WTC11 (cell line): ENCODE data around the gene AVPI1. TPM values are rescaled to one million over a fixed set of nuclear protein-coding genes. Genes with fewer than 3 reads are reported as not detected.

Source experiments
- ATAC-seq: fragments of 200-7000 bp; cut with Tn5 transposase; 2 replicates; pipeline ENCODE4 v1.10.0; 2021; ENCODE audit warnings: mild to moderate bottlenecking, moderate library complexity
- Bru-seq: library from RNA; stranded (reverse); fragments of 400-500 nt; gene quantifications from one replicate; lab custom pipeline; 2021; lab: Mats Ljungman, UMichigan
- CTCF ChIA-PET: fragments of 300-600 bp; sonication (Branson Sonifier 250); formaldehyde crosslinking; loops from one replicate; lab custom pipeline; 2021; ENCODE audit warnings: antibody characterized with exemption; lab: Charles Lee
- POLR2A ChIA-PET: fragments of 350-600 bp; sonication (Branson Sonifier 250); formaldehyde crosslinking; loops from one replicate; lab custom pipeline; 2021; ENCODE audit warnings: antibody characterized with exemption; lab: Charles Lee
- DNase-seq: peaks from one replicate; pipeline ENCODE4 v3.0.0; 2021; ENCODE audit warnings: low spot score
- H3K27ac Mint-ChIP-seq: 2 replicates; pipeline ENCODE4 v1.8.0; 2021; ENCODE audit warnings: mixed read lengths
- H3K27me3 Mint-ChIP-seq: 2 replicates; pipeline ENCODE4 v1.8.0; 2021; ENCODE audit warnings: low read depth, mild to moderate bottlenecking, moderate library complexity, mixed read lengths
- H3K36me3 Mint-ChIP-seq: 2 replicates; pipeline ENCODE4 v1.8.0; 2021; ENCODE audit warnings: mixed read lengths
- H3K4me1 Mint-ChIP-seq: 2 replicates; pipeline ENCODE4 v1.8.0; 2022; ENCODE audit warnings: mixed read lengths
- H3K4me3 Mint-ChIP-seq: 2 replicates; pipeline ENCODE4 v1.8.0; 2021; ENCODE audit warnings: mild to moderate bottlenecking, moderate library complexity, mixed read lengths
- H3K9me3 Mint-ChIP-seq: 2 replicates; pipeline ENCODE4 v1.8.0; 2021; ENCODE audit warnings: mixed read lengths
- ARID4B ChIP-seq: sonication (generic); formaldehyde crosslinking; IDR thresholded peaks from 2 replicates; pipeline ENCODE4 v1.8.0; 2023; ENCODE audit warnings: missing genetic modification reagents, mild to moderate bottlenecking, borderline replicate concordance
- CREB1 ChIP-seq: sonication (generic); formaldehyde crosslinking; IDR thresholded peaks from 2 replicates; pipeline ENCODE4 v1.8.0; 2023; ENCODE audit warnings: mild to moderate bottlenecking, missing genetic modification reagents
- CREM ChIP-seq: sonication (generic); formaldehyde crosslinking; IDR thresholded peaks from 2 replicates; pipeline ENCODE4 v1.8.1; 2022; ENCODE audit warnings: mild to moderate bottlenecking, missing genetic modification reagents, moderate library complexity
- ELF4 ChIP-seq: sonication (generic); formaldehyde crosslinking; IDR thresholded peaks from 2 replicates; pipeline ENCODE4 v1.8.1; 2022; ENCODE audit warnings: low read depth, mild to moderate bottlenecking, moderate library complexity, missing genetic modification reagents
- FOXK1 ChIP-seq: sonication (generic); formaldehyde crosslinking; IDR thresholded peaks from 2 replicates; pipeline ENCODE4 v1.8.0; 2022; ENCODE audit warnings: mild to moderate bottlenecking, moderate library complexity, missing genetic modification reagents
- FOXP1 ChIP-seq: sonication (generic); formaldehyde crosslinking; IDR thresholded peaks from 2 replicates; pipeline ENCODE4 v1.8.0; 2022; ENCODE audit warnings: missing genetic modification reagents, mild to moderate bottlenecking, moderate library complexity, borderline replicate concordance
- JAZF1 ChIP-seq: fragments of 250-450 bp; sonication (Bioruptor Pico); IDR thresholded peaks from 2 replicates; pipeline ENCODE4 v1.9.0; 2021; ENCODE audit warnings: moderate library complexity, mild to moderate bottlenecking, inconsistent platforms
- MXD4 ChIP-seq: fragments of 250-450 bp; sonication (Bioruptor Pico); IDR thresholded peaks from 2 replicates; pipeline ENCODE4 v1.8.0; 2021; ENCODE audit warnings: mild to moderate bottlenecking, moderate library complexity, borderline replicate concordance
- NFATC4 ChIP-seq: fragments of 250-450 bp; sonication (Bioruptor Pico); IDR thresholded peaks from 2 replicates; pipeline ENCODE4 v1.9.0; 2021; ENCODE audit warnings: mild to moderate bottlenecking
- NFE2L1 ChIP-seq: sonication (generic); formaldehyde crosslinking; IDR thresholded peaks from 2 replicates; pipeline ENCODE4 v1.8.1; 2023; ENCODE audit warnings: missing genetic modification reagents
- NR3C1 ChIP-seq: sonication (generic); formaldehyde crosslinking; conservative IDR thresholded peaks from 2 replicates; pipeline ENCODE4 v1.8.1; 2023; ENCODE audit warnings: low read depth, mild to moderate bottlenecking, missing genetic modification reagents
- PRRX2 ChIP-seq: fragments of 250-450 bp; sonication (Bioruptor Pico); IDR thresholded peaks from 2 replicates; pipeline ENCODE4 v1.8.0; 2021; ENCODE audit warnings: mild to moderate bottlenecking
- RORB ChIP-seq: fragments of 250-450 bp; sonication (Bioruptor Pico); IDR thresholded peaks from 2 replicates; pipeline ENCODE4 v1.9.0; 2021; ENCODE audit warnings: mild to moderate bottlenecking
- SMAD3 ChIP-seq: sonication (generic); formaldehyde crosslinking; IDR thresholded peaks from 2 replicates; pipeline ENCODE4 v1.8.0; 2022; ENCODE audit warnings: missing genetic modification reagents, mild to moderate bottlenecking, borderline replicate concordance
- SMAD4 ChIP-seq: sonication (generic); formaldehyde crosslinking; IDR thresholded peaks from 2 replicates; pipeline ENCODE4 v1.8.0; 2022; ENCODE audit warnings: mild to moderate bottlenecking, missing genetic modification reagents
- TEAD4 ChIP-seq: sonication (generic); formaldehyde crosslinking; IDR thresholded peaks from 2 replicates; pipeline ENCODE4 v1.8.0; 2022; ENCODE audit warnings: mild to moderate bottlenecking, missing genetic modification reagents
- ZNF121 ChIP-seq: sonication (generic); formaldehyde crosslinking; IDR thresholded peaks from 2 replicates; pipeline ENCODE4 v1.8.0; 2023; ENCODE audit warnings: missing genetic modification reagents
- ZNF219 ChIP-seq: sonication (generic); formaldehyde crosslinking; IDR thresholded peaks from 2 replicates; pipeline ENCODE4 v1.8.0; 2023; ENCODE audit warnings: missing genetic modification reagents, mild to moderate bottlenecking, borderline replicate concordance
- ZNF232 ChIP-seq: sonication (generic); formaldehyde crosslinking; IDR thresholded peaks from 2 replicates; pipeline ENCODE4 v1.8.0; 2022; ENCODE audit warnings: mild to moderate bottlenecking, missing genetic modification reagents
- ZNF281 ChIP-seq: sonication (generic); formaldehyde crosslinking; IDR thresholded peaks from 2 replicates; pipeline ENCODE4 v1.8.0; 2023; ENCODE audit warnings: mild to moderate bottlenecking, missing genetic modification reagents
- ZNF416 ChIP-seq: fragments of 250-450 bp; sonication (Bioruptor Pico); IDR thresholded peaks from 2 replicates; pipeline ENCODE4 v1.9.0; 2021; ENCODE audit warnings: mild to moderate bottlenecking, inconsistent platforms
- ZNF512 ChIP-seq: sonication (generic); formaldehyde crosslinking; IDR thresholded peaks from 2 replicates; pipeline ENCODE4 v1.8.1; 2022; ENCODE audit warnings: missing genetic modification reagents, borderline replicate concordance
- long read RNA-seq, 3 experiments: library from RNA in 1 of 3; library from capped mRNA in 1 of 3; library from polyadenylated mRNA in 1 of 3; unstranded in 2 of 3; stranded (forward) in 1 of 3; transcript quantifications; one replicate each; pipeline ENCODE4 v2.0.0, GENCODE V29; 2021
- total RNA-seq: library from RNA; stranded (reverse); gene quantifications from 3 replicates; pipeline ENCODE4 v1.2.3, GENCODE V29; 2021
- TF ChIP-seq, protein P1 (sequence below): sonication (generic); formaldehyde crosslinking; IDR thresholded peaks from 2 replicates; pipeline ENCODE4 v1.8.0; 2022; ENCODE audit warnings: mild to moderate bottlenecking, missing genetic modification reagents
- TF ChIP-seq, protein P2 (sequence below): sonication (generic); formaldehyde crosslinking; IDR thresholded peaks from 2 replicates; pipeline ENCODE4 v1.8.0; 2022; ENCODE audit warnings: mild to moderate bottlenecking, missing genetic modification reagents

AVPI1 gene, protein sequence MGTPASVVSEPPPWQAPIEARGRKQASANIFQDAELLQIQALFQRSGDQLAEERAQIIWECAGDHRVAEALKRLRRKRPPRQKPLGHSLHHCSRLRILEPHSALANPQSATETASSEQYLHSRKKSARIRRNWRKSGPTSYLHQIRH
- total RNA-seq (8.1 to 9.8 TPM (median 9.0 TPM) in 3 replicates), Bru-seq, nascent RNA (percentile 68 among the genes with signal in this experiment)
- long read RNA-seq, experiment 1, transcript AVPI1-201 (3 exons, 1,457 nt): major isoform, 25 of 28 reads
- long read RNA-seq, experiment 1, partial matches to known transcripts: 3 of 28 reads
- long read RNA-seq, experiment 1, other reads (novel, unspliced or antisense): 0 of 28 reads
- long read RNA-seq, experiment 2, transcript AVPI1-201 (3 exons, 1,457 nt): major isoform, 8 of 11 reads
- long read RNA-seq, experiment 2, partial matches to known transcripts: 1 of 11 reads
- long read RNA-seq, experiment 2, other reads (novel, unspliced or antisense): 2 of 11 reads
- long read RNA-seq, experiment 3, transcript AVPI1-201 (3 exons, 1,457 nt): major isoform, 19 of 23 reads
- long read RNA-seq, experiment 3, partial matches to known transcripts: 3 of 23 reads
- long read RNA-seq, experiment 3, other reads (novel, unspliced or antisense): 1 of 23 reads

GRCh38 chr10:97686962-97687784 is at the start of gene AVPI1:
TSS of gene AVPI1 (minus strand) at chr10:97687241. CDS start at chr10:97679905, 7,336 bp downstream.
- POLR2A ChIA-PET: interaction anchor here (0.6 to 2.2 kb wide), 20 partner anchors 9 to 733 kb away, joined by 3 to 27 read pairs (median 4); partner anchors contain the start of genes MARVELD1, PI4K2A and ZFYVE27
- CTCF ChIA-PET: interaction anchor here (0.5 to 3.4 kb wide), 28 partner anchors 9 to 281 kb away, joined by 3 to 61 read pairs (median 4); partner anchors contain the start of genes ANKRD2, MARVELD1, PI4K2A and ZFYVE27
- Mint-ChIP-seq H3K4me3 (peak within 1 kb of the TSS; percentile 86), H3K27me3 (peaks cover 17% of the 10 kb centered on the region), H3K36me3 (no peaks in the 10 kb centered on the region), H3K27ac (peak within 1 kb of the TSS; percentile 92), H3K4me1 (peaks cover 32% of the 10 kb centered on the region), H3K9me3 (no peaks in the 10 kb centered on the region)
- DNase-seq (peak; percentile 98), ATAC-seq (peak; percentile 91)
- TF ChIP-seq SMAD3 (CRISPR knock-in tag): peak; percentile 94
- peak; percentile 92 for TF ChIP-seq FOXP1
- TF ChIP-seq CREM (CRISPR knock-in tag): peak; percentile 92
- peak; percentile 93; the same call in 1 of the 2 replicates for TF ChIP-seq NFE2L1 (CRISPR knock-in tag)
- peak; percentile 91 for TF ChIP-seq ARID4B (CRISPR knock-in tag)
- TF ChIP-seq ZNF219 (CRISPR knock-in tag): peak; percentile 86; the same call in 1 of the 2 replicates
- no peak for TF ChIP-seq PRRX2 (CRISPR knock-in tag)
- peak; percentile 75; the same call in 1 of the 2 replicates for TF ChIP-seq CREB1
- TF ChIP-seq ZNF416 (CRISPR knock-in tag): no peak
- TF ChIP-seq ZNF121 (CRISPR knock-in tag): peak; percentile 73
- peak; percentile 92 for TF ChIP-seq FOXK1 (CRISPR knock-in tag)
- no peak for TF ChIP-seq ZNF512
- no peak for TF ChIP-seq MXD4 (CRISPR knock-in tag)
- TF ChIP-seq, protein P1, sequence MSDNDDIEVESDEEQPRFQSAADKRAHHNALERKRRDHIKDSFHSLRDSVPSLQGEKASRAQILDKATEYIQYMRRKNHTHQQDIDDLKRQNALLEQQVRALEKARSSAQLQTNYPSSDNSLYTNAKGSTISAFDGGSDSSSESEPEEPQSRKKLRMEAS (CRISPR knock-in tag): peak; percentile 99
- TF ChIP-seq ZNF232: peak; percentile 87; the same call in 1 of the 2 replicates
- TF ChIP-seq, protein P2, sequence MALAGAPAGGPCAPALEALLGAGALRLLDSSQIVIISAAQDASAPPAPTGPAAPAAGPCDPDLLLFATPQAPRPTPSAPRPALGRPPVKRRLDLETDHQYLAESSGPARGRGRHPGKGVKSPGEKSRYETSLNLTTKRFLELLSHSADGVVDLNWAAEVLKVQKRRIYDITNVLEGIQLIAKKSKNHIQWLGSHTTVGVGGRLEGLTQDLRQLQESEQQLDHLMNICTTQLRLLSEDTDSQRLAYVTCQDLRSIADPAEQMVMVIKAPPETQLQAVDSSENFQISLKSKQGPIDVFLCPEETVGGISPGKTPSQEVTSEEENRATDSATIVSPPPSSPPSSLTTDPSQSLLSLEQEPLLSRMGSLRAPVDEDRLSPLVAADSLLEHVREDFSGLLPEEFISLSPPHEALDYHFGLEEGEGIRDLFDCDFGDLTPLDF (CRISPR knock-in tag): 0 out of 2 replicates have a peak, but pooled peaks have one; percentile 70
- TF ChIP-seq NFATC4 (CRISPR knock-in tag): no peak
- TF ChIP-seq NR3C1: no peak
- 0 out of 2 replicates have a peak, but pooled peaks have one; percentile 65 for TF ChIP-seq ELF4 (CRISPR knock-in tag)
- TF ChIP-seq SMAD4 (CRISPR knock-in tag): no peak
- peak; percentile 94 for TF ChIP-seq TEAD4 (CRISPR knock-in tag)
- no peak for TF ChIP-seq JAZF1 (CRISPR knock-in tag)
- TF ChIP-seq RORB (CRISPR knock-in tag): no peak
- 0 out of 2 replicates have a peak, but pooled peaks have one; percentile 69 for TF ChIP-seq ZNF281
